Measurements from ENCODE around the gene PER1. TPM values are rescaled to one million over a fixed set of nuclear protein-coding genes. Genes with fewer than 3 reads are reported as not detected.

Gene PER1
- total and polyA plus RNA-seq, 2 of the 13 experiments (the other 11 are each of a cell fraction or from before 2014, with no cell fraction given), result 2.6 to 3.6 TPM

DNA sequence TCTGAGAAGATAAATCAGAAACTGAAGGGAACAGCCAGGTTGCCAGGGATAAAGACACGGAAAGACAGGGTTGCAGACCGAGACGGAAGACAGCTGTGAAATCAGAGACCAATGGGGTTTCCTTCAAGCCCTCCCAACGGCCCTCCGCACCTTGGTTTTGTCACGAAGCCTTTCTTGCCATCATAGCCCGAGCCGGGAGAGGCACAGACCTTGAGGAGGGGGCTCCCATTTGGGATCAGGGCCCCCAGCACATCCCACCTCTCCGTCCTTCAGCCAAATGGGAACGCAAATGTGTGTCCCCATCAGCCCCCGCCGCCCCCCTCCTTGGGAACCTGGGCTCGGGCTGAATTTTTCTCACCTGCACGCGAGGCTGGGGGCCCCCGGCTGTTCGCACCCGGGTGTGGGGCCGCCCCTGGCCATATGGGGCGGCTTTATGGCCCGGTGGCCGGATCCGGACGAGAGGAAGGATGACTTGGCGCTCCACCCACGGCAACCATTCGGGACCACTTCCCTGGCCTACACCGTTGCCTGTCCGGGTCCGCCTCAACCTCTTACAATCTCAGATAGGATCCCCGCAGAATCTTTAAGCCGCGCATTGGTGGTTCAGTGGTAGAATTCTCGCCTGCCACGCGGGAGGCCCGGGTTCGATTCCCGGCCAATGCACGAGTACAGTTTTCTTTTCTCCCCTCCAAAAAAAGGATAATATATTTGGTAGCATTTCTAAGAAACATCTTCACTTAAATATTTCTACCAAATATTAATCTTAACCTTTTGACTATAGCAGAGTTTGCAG, 26.9 kb downstream of the PER1 start (continued):
- TF ChIP-seq ZKSCAN8 (CRISPR knock-in tag; IDR thresholded peaks at IDR 0.05; ENCODE audit: borderline replicate concordance) (peak; percentile 46; the same call in 1 of the 2 replicates), FOXA1 (IDR thresholded peaks at IDR 0.05) (no peak), FOXA1 (CRISPR knock-in tag; IDR thresholded peaks at IDR 0.05) (no peak), IKZF1 (IDR thresholded peaks at IDR 0.05) (no peak), ZNF546 (CRISPR knock-in tag; conservative IDR thresholded peaks at IDR 0.05) (no peak), TAF1 (CRISPR knock-in tag; IDR thresholded peaks at IDR 0.05) (no peak), ZNF766 (CRISPR knock-in tag; IDR thresholded peaks at IDR 0.05; ENCODE audit: borderline replicate concordance) (no peak), CENPT (CRISPR knock-in tag; IDR thresholded peaks at IDR 0.05; ENCODE audit: low read depth) (no peak), U2AF2 (IDR thresholded peaks at IDR 0.05; ENCODE audit: low read depth, low read length) (no peak), NR0B2 (CRISPR knock-in tag; IDR thresholded peaks at IDR 0.05) (0 out of 2 replicates have a peak, but pooled peaks have one; percentile 41), ZNF274 (CRISPR knock-in tag; IDR thresholded peaks at IDR 0.05) (no peak), MZF1 (CRISPR knock-in tag; IDR thresholded peaks at IDR 0.05; ENCODE audit: borderline replicate concordance) (no peak), AKAP8 (CRISPR knock-in tag; IDR thresholded peaks at IDR 0.05) (no peak), SP140L (CRISPR knock-in tag; IDR thresholded peaks at IDR 0.05; ENCODE audit: borderline replicate concordance) (0 out of 2 replicates have a peak, but pooled peaks have one; percentile 31), HNF4A (CRISPR knock-in tag; IDR thresholded peaks at IDR 0.05) (no peak)
- TF ChIP-seq, protein P1, sequence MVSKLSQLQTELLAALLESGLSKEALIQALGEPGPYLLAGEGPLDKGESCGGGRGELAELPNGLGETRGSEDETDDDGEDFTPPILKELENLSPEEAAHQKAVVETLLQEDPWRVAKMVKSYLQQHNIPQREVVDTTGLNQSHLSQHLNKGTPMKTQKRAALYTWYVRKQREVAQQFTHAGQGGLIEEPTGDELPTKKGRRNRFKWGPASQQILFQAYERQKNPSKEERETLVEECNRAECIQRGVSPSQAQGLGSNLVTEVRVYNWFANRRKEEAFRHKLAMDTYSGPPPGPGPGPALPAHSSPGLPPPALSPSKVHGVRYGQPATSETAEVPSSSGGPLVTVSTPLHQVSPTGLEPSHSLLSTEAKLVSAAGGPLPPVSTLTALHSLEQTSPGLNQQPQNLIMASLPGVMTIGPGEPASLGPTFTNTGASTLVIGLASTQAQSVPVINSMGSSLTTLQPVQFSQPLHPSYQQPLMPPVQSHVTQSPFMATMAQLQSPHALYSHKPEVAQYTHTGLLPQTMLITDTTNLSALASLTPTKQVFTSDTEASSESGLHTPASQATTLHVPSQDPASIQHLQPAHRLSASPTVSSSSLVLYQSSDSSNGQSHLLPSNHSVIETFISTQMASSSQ (IDR thresholded peaks at IDR 0.05; ENCODE audit: low read depth), result peak; percentile 34; the same call in 1 of the 2 replicates
- TF ChIP-seq, protein P1 (CRISPR knock-in tag; IDR thresholded peaks at IDR 0.05; ENCODE audit: borderline replicate concordance), result no peak

Data from HepG2 (cell line).